Mucosa of rectum (tissue), 2 donors: ENCODE measurements around the gene IFIT3.
"Not testable (repeated sequence)": the region's sequence is repeated elsewhere in the genome, so short reads cannot be mapped to it uniquely, and the experiment has no call there.

Experiments used
- H3K27ac ChIP-seq, 2 donors: one replicate each; pipeline ENCODE4 v1.7.0; 2013; ENCODE audit warnings: inconsistent platforms in 2 of 2, low read depth in 2 of 2, low read length in 2 of 2
- H3K27me3 ChIP-seq, 2 donors: one replicate each; pipeline ENCODE4 v1.7.0; 2013; ENCODE audit warnings: low read length in 2 of 2; ENCODE audit not compliant: control insufficient read depth in 2 of 2, insufficient read depth in 2 of 2
- H3K36me3 ChIP-seq, 2 donors: one replicate each; pipeline ENCODE4 v1.7.0; 2013; ENCODE audit warnings: low read length in 2 of 2; ENCODE audit not compliant: control insufficient read depth in 2 of 2, insufficient read depth in 2 of 2
- H3K4me1 ChIP-seq, 2 donors: one replicate each; pipeline ENCODE4 v1.7.0; 2013; ENCODE audit warnings: low read length in 2 of 2, mild to moderate bottlenecking in 1 of 2; ENCODE audit not compliant: control insufficient read depth in 2 of 2, insufficient read depth in 2 of 2
- H3K4me3 ChIP-seq, 2 donors: one replicate each; pipeline ENCODE4 v1.7.0; 2013; ENCODE audit warnings: low read length in 2 of 2
- H3K9ac ChIP-seq, 2 donors: one replicate each; pipeline ENCODE4 v1.7.0; 2013; ENCODE audit warnings: low read length in 2 of 2, low read depth in 1 of 2, mild to moderate bottlenecking in 1 of 2
- H3K9me3 ChIP-seq, 2 donors: one replicate each; pipeline ENCODE4 v1.7.0; 2013; ENCODE audit warnings: low read length in 2 of 2; ENCODE audit not compliant: control insufficient read depth in 2 of 2
- donor health status: healthy.
- donor health status: Normal muscosa, but diverticular disease.

Gene IFIT3, protein sequence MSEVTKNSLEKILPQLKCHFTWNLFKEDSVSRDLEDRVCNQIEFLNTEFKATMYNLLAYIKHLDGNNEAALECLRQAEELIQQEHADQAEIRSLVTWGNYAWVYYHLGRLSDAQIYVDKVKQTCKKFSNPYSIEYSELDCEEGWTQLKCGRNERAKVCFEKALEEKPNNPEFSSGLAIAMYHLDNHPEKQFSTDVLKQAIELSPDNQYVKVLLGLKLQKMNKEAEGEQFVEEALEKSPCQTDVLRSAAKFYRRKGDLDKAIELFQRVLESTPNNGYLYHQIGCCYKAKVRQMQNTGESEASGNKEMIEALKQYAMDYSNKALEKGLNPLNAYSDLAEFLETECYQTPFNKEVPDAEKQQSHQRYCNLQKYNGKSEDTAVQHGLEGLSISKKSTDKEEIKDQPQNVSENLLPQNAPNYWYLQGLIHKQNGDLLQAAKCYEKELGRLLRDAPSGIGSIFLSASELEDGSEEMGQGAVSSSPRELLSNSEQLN

DNA sequence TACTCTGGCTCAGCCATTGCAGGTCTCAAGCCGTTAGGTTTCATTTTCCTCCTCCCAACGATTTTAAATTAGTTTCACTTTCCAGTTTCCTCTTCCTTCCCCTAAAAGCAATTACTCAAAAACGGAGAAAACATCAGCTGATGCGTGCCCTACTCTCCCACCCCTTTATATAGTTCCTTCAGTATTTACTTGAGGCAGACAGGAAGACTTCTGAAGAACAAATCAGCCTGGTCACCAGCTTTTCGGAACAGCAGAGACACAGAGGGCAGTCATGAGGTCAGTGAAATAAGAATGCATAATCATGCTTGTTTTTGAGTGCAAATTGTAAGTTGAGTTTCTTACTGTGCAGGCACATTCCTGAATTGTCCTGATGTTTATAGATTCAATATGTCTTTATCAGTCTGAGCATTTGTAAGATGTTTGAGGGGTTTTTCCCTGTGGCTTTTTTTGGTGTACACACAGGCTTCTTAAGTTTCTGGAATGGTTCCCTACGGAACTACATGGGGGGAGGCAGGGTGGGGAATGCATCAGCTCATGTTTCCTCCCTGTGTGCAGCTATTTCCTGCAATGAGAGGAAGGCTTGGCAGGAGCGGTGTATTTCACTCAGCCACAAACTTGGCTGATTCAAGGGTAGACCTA is at the start of gene IFIT3:
Gene IFIT3 (plus strand): TSS at position 195 of the 639 bp plus-strand sequence. CDS start 77 bp downstream, at position 272.
- H3K27ac ChIP-seq, result peak within 1 kb of the TSS; percentile 62 to 77
- peak within 1 kb of the TSS; percentile 72 to 76 for H3K4me3 ChIP-seq
- H3K36me3 ChIP-seq, result no peaks in the 10 kb centered on the region
- no peaks in the 10 kb centered on the region for H3K27me3 ChIP-seq
- H3K9ac ChIP-seq, result peak within 1 kb of the TSS; percentile 34 to 64
- H3K9me3 ChIP-seq, result no peaks in the 10 kb centered on the region
- H3K4me1 ChIP-seq, result peaks cover 5 to 10% of the 10 kb centered on the region in 2 donors

DNA sequence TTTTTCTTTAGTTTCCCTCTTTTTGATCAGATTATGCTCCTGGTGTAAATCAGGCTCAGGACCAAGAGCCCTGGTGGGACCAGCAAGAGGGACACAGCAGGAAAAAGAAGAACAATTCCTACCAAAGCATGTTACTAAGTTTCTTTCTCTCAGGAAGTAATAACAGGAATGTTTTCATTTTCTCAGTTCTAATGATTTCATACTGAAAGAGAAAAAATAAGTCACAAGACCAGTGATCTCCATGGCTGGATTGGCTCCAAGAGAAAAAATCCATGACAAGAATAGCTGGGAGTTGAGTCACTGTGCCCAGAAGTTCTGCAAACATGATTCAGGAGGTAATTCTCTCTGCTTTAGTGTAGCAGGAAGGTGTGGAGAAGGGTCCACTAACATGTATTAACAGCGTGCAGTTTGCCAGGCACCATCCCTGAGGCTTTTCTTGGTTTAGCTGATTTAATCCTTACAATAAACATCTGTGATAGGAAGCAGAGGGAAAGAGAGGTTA is 49.7 kb upstream of the IFIT3 start:
- no peak overlapping the region for H3K9ac ChIP-seq
- no peaks in the 10 kb centered on the region for H3K36me3 ChIP-seq
- no peaks in the 10 kb centered on the region for H3K27me3 ChIP-seq
- peaks cover 0 to 11% of the 10 kb centered on the region in 2 donors for H3K4me1 ChIP-seq
- H3K27ac ChIP-seq, result peak overlapping the region; percentile 13 to 45
- no peak overlapping the region for H3K4me3 ChIP-seq
- no peaks in the 10 kb centered on the region for H3K9me3 ChIP-seq

DNA sequence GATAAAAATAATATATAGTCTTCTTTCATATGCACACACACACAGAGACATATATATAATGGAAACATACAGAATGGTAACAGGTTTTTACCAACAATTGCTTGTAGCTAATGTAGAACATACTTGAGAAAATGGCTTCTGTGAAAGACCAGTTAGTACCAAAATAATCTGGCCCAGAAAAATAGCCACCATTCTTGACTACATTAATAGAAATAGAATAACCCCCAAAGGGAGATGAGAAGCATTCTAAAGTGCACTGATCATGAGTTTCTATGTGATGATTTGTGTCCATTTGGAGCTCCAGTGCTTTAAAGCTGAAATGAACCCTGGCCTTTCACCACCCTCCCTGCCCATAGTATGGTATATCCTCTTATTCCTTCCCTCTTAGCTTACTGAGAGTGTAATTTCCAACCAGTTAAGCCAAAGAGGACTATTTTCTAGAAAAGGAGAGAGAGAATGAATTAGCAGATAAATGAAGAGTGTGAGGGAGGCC is 48.9 kb upstream of the IFIT3 start:
- Histone ChIP-seq H3K36me3 (no peaks in the 10 kb centered on the region), H3K4me1 (peaks cover 0 to 12% of the 10 kb centered on the region in 2 donors), H3K4me3 (no peak overlapping the region), H3K9ac (no peak overlapping the region), H3K27me3 (no peaks in the 10 kb centered on the region), H3K9me3 (no peaks in the 10 kb centered on the region), H3K27ac (no peak overlapping the region)

DNA sequence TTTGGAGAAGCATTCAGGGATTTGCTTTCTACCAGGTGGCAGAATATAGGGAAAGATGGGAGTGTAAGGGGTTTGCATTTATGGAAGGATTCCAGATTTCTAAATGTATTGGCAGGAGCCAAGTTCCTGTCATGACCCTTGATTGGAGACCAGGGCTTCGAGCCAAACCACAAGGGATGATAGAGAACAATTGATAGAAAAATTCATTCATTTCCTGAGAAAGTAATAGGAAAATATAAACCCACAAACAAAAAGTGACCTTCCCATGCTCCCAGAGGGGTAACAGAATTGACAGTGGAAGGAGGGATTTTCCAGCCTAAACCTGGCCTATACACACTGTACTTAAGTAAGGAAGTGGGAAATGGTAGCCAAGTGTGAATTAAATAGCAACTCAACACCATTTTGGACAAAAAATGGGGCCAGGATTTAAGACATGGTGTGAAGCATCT is 48.4 kb upstream of the IFIT3 start:
- peaks cover 0 to 12% of the 10 kb centered on the region in 2 donors for H3K4me1 ChIP-seq
- H3K9me3 ChIP-seq, result no peaks in the 10 kb centered on the region
- H3K9ac ChIP-seq, result no peak overlapping the region
- H3K27ac ChIP-seq, result no peak overlapping the region
- no peaks in the 10 kb centered on the region for H3K27me3 ChIP-seq
- no peak overlapping the region for H3K4me3 ChIP-seq
- no peaks in the 10 kb centered on the region for H3K36me3 ChIP-seq

DNA sequence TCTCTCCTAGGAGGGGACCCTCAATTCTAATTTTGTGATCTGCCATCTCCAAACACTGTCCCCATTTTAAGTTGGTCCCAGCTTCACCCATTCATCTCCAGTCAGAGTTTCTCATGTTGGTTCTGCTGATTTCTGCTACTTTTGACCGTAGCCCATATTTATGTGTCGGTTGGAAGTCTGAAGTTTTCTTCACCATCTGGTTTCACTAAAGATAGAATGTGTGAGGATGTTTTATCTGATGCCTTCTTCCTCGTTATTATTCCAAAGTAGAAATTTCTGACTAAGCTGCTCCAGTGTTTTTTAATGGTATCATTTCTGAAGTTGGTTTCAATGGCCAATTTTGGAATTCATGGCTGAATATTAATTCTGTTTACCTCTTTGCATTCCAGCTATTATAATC is 47.3 kb upstream of the IFIT3 start:
- Histone ChIP-seq H3K4me1 (peaks cover 0 to 12% of the 10 kb centered on the region in 2 donors), H3K27me3 (no peaks in the 10 kb centered on the region), H3K36me3 (no peaks in the 10 kb centered on the region), H3K9me3 (no peaks in the 10 kb centered on the region), H3K4me3 (no peak overlapping the region), H3K27ac (no peak overlapping the region), H3K9ac (no peak overlapping the region)

DNA sequence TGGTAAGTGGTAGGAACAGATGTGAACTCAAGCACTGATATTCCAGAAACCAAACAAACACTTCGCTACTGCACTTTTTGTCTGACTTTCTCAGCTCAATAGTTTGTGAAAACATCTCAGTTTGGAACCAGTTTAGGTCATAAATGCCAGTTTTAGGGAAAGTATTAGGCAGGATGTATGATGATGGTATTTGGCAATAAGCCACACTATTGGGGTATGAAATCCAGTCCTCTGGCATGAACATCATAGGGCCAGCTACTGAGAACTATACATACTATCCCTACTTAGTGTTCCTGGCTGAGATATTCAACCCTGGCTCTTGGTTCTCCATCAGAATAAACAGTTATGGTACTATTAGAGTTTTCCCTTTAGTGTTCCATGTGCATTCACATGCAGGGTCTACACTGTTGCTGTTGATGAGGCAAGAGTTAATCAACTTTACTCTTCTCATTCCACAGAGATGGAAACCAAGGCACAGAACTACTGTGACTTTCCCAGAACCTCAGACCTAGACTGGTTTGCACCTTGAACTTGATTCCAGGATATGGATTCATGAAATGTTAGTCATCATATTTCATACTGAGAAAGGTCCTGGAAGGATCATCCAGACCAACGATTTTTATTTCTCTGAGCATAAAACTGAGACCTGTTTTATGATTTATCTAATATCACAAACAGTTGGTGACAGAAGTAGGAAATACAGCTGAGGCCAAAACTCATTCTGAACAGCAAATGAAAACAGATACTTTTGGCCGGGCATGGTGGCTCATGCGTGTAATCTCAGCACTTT is 46.0 kb upstream of the IFIT3 start:
- Histone ChIP-seq H3K27me3 (no peaks in the 10 kb centered on the region), H3K9me3 (no peaks in the 10 kb centered on the region), H3K9ac (no peak overlapping the region), H3K27ac (no peak overlapping the region), H3K36me3 (no peaks in the 10 kb centered on the region), H3K4me1 (peaks cover 0 to 12% of the 10 kb centered on the region in 2 donors), H3K4me3 (no peak overlapping the region)

DNA sequence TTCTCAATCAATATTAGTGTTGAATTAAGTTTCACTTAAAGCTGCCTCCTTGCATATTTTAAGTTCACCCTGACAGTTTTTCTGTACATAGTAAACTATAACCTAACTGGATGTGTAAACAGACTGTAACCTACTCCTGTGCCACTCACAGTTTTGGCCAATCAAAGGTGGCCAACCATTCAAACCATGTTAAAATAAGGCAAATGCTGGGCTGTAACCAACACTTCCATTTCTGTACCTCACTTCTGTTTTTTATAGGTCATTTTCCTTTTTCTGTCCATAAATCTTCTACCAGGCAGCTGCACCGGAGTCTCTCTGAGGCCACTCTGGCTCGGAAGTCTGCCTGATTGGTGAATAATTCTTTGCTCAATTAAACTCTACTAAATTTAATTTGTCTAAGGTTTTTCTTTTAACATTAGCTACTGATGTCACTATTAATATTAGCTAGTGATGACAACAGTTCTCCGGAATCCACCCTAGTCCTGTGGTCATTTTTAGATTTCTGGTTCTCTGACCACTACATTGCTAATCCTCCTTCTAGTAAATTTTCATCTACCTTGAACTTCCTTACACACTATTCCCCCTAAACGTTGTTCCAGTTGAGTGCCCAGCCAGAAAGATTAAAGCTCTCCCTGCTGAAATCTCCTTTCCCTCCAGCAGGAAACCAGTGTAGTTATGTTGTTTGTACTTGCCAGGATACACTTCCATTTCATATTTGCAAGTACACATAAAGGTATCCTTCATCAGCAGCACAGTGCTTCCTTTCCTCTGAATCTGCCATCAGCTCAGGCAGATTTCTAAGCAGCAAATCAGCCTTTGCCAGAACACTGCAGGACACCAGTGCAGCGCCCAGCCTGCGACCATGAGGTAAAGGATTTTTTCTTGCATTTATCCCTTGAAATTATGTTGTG is 44.5 kb upstream of the IFIT3 start:
- no peak overlapping the region for H3K9ac ChIP-seq
- no peaks in the 10 kb centered on the region for H3K9me3 ChIP-seq
- H3K36me3 ChIP-seq, result no peaks in the 10 kb centered on the region
- H3K27me3 ChIP-seq, result no peaks in the 10 kb centered on the region
- no peak overlapping the region for H3K4me3 ChIP-seq
- peaks cover 0 to 5% of the 10 kb centered on the region in 2 donors for H3K4me1 ChIP-seq
- H3K27ac ChIP-seq, result peak overlapping the region; percentile 7 to 60

DNA sequence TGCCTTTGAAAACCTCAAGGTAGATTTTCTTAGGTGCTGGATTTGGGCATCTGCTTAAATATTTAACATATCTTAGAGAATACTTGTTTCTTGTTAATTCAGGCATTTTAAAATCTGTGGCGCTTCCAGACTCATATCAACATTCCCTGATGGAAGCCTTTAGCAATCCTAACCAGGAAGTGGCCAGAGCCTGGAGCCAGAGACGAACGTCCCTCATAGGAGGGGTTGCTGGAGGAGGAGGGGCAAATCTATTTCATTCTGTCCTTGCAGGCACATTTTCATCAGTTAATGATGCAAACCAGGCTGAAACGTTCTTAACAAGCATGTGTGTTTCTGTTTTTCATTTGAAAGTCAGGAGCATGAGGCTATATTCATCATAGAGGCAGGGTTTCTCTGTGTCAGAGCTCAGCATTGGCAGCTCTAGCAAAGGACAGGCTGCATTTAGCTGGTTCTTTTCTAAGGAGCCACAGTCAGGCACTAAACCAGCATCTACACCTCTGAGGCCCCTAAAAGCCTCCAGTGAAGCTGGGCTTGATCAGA is 43.8 kb upstream of the IFIT3 start:
- H3K27me3 ChIP-seq, result no peaks in the 10 kb centered on the region
- H3K9ac ChIP-seq, result no peak overlapping the region
- H3K36me3 ChIP-seq, result no peaks in the 10 kb centered on the region
- peak overlapping the region in 1 of 2 donors; percentile 2 for H3K4me3 ChIP-seq
- peaks cover 0 to 4% of the 10 kb centered on the region in 2 donors for H3K4me1 ChIP-seq
- no peaks in the 10 kb centered on the region for H3K9me3 ChIP-seq
- H3K27ac ChIP-seq, result peak overlapping the region; percentile 7 to 60

DNA sequence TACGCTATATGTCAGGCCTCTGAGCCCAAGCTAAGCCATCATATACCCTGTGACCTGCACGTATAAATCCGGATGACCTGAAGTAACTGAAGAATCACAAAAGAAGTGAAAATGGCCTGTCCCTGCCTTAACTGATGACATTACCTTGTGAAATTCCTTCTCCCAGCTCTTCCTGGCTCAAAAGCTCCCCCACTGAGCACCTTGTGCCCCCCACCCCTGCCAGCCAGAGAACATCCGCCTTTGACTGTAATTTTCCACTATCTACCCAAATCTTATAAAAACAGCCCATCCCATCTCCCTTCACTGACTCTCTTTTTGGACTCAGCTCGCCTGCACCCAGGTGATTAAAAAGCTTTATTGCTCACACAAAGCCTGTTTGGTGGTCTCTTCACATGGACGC is 43.1 kb upstream of the IFIT3 start:
- H3K9ac ChIP-seq, H3K27me3 ChIP-seq, H3K9me3 ChIP-seq, H3K27ac ChIP-seq, H3K4me1 ChIP-seq, H3K4me3 ChIP-seq, H3K36me3 ChIP-seq: not testable (repeated sequence)
